ENCODE results near the gene REL. TPM values are rescaled to one million over a fixed set of nuclear protein-coding genes. Genes with fewer than 3 reads are reported as not detected.

REL gene
- total and polyA plus RNA-seq, 2 of the 13 experiments (the other 11 are each of a cell fraction or from before 2014, with no cell fraction given): 3.7 to 7.0 TPM

- intact Hi-C loops (cut with micrococcal nuclease; ENCODE audit: unreplicated experiment): loop anchor here (1.0 kb wide), 1 partner anchor 44 kb away; no protein-coding TSS in a partner anchor
- peaks cover 13 to 40% of the 10 kb centered on the region in 2 experiments for H3K36me3 ChIP-seq (replicated peaks in 1 of 2; ENCODE audit: control insufficient read depth in 1 of 2, insufficient read depth in 2 of 2, low read length in 2 of 2)
- no peaks in the 10 kb centered on the region for H3K4me1 ChIP-seq (ENCODE audit: insufficient read depth, low read length)
- WGBS (ENCODE audit: low lambda C conversion rate): 97% methylated on average over 6 of the region's 6 CpGs
- no peak overlapping the region for H2AFZ ChIP-seq (ENCODE audit: low read length)
- FAIRE-seq (no peak), DNase-seq (ENCODE audit: low spot score) (no peak), ATAC-seq (no peak)
- H3K79me2 ChIP-seq (ENCODE audit: insufficient read depth, low read length): no peaks in the 10 kb centered on the region
- H3K9ac ChIP-seq (ENCODE audit: insufficient read depth, low read depth, low read length): no peak overlapping the region
- BruUV-seq (replicated peaks): no TSS peak
- H3K27ac ChIP-seq (ENCODE audit: extremely low read length, insufficient read depth, low read length): no peak overlapping the region
- POLR2A ChIA-PET: no interaction called here
- in situ Hi-C loops (cut with HindIII; ENCODE audit: extremely low pct_ligation_motif_present, low pct_unique_long_range_greater_than_20kb): no loop called here
- no peaks in the 10 kb centered on the region for H3K9me3 ChIP-seq (ENCODE audit: low read length)
- H3K4me3 ChIP-seq (replicated peaks in 1 of 3; ENCODE audit: insufficient read depth in 1 of 3, low read depth in 2 of 3, low read length in 3 of 3): no peak overlapping the region
- H3K4me2 ChIP-seq (ENCODE audit: low read depth, low read length): no peak overlapping the region
- CTCF ChIA-PET (ENCODE audit: low intra/inter-chr PET ratio, low total read pairs): no interaction called here
- no peaks in the 10 kb centered on the region for H3K27me3 ChIP-seq (ENCODE audit: control insufficient read depth in 1 of 2, insufficient read depth in 2 of 2, low read length in 2 of 2)
- no peaks in the 10 kb centered on the region for H4K20me1 ChIP-seq (ENCODE audit: insufficient read depth, low read length)
- TF ChIP-seq ZNF607 (CRISPR knock-in tag; IDR thresholded peaks at IDR 0.05; ENCODE audit: borderline replicate concordance): no peak
- TF ChIP-seq NCOA2 (CRISPR knock-in tag; IDR thresholded peaks at IDR 0.05): no peak
- TF ChIP-seq CENPT (CRISPR knock-in tag; IDR thresholded peaks at IDR 0.05; ENCODE audit: low read depth): no peak
- TF ChIP-seq PRMT3 (CRISPR knock-in tag; IDR thresholded peaks at IDR 0.05; ENCODE audit: borderline replicate concordance, low read depth): no peak
- no peak for TF ChIP-seq ZNF432 (CRISPR knock-in tag; IDR thresholded peaks at IDR 0.05; ENCODE audit: borderline replicate concordance)
- TF ChIP-seq PHF8 (CRISPR knock-in tag; IDR thresholded peaks at IDR 0.05): no peak
- no peak for TF ChIP-seq HNRNPK (IDR thresholded peaks at IDR 0.05; ENCODE audit: low read depth, low read length, poor library complexity, severe bottlenecking)
- TF ChIP-seq CENPBD1 (CRISPR knock-in tag; IDR thresholded peaks at IDR 0.05; ENCODE audit: borderline replicate concordance, low read depth): no peak
- no peak for TF ChIP-seq PRDM10 (CRISPR knock-in tag; IDR thresholded peaks at IDR 0.05; ENCODE audit: low read depth)
- TF ChIP-seq CBX2 (IDR thresholded peaks at IDR 0.05; ENCODE audit: low read depth, low read length): no peak
- TF ChIP-seq CBX2 (CRISPR knock-in tag; IDR thresholded peaks at IDR 0.05; ENCODE audit: low read depth): no peak
- no peak for TF ChIP-seq ATF6 (CRISPR knock-in tag; conservative IDR thresholded peaks at IDR 0.05)
- no peak for TF ChIP-seq SMAD9 (CRISPR knock-in tag; IDR thresholded peaks at IDR 0.05)
- no peak for TF ChIP-seq ZNF235 (CRISPR knock-in tag; IDR thresholded peaks at IDR 0.05; ENCODE audit: borderline replicate concordance)
- no peak for TF ChIP-seq WIZ (CRISPR knock-in tag; IDR thresholded peaks at IDR 0.05)
- TF ChIP-seq TCF12 (IDR thresholded peaks at IDR 0.05): no peak
- no peak for TF ChIP-seq TCF12 (CRISPR knock-in tag; IDR thresholded peaks at IDR 0.05)
- no peak for TF ChIP-seq MED1 (CRISPR knock-in tag; IDR thresholded peaks at IDR 0.05)
Measured at GRCh38 chr2:60899230-60899891, 18.0 kb downstream of the REL start.
